Loucy (cell line): Measurements from ENCODE around the gene COL11A2.

ENCODE experiments used
- H2AFZ ChIP-seq: fragments of 200-600 bp; sonication (generic); 2 replicates; pipeline ENCODE4 v1.6.0; 2016; ENCODE audit warnings: antibody characterized with exemption, mild to moderate bottlenecking, low read length, moderate library complexity
- H3F3A ChIP-seq: fragments of 200-600 bp; 2 replicates; pipeline ENCODE4 v1.6.0; 2016; ENCODE audit warnings: antibody characterized with exemption, low read depth, mild to moderate bottlenecking
- H3K27me3 ChIP-seq: fragments of 200-600 bp; sonication (generic); 2 replicates; pipeline ENCODE4 v1.6.1; 2014; ENCODE audit warnings: low read length, mild to moderate bottlenecking; ENCODE audit not compliant: insufficient read depth, poor library complexity, severe bottlenecking
- H3K36me3 ChIP-seq: fragments of 200-600 bp; sonication (generic); 2 replicates; pipeline ENCODE4 v1.6.1; 2016; ENCODE audit warnings: low read length; ENCODE audit not compliant: insufficient read depth
- H3K4me1 ChIP-seq: fragments of 200-600 bp; sonication (generic); 2 replicates; pipeline ENCODE4 v1.5.1; 2014; ENCODE audit warnings: low read length, mild to moderate bottlenecking; ENCODE audit not compliant: insufficient read depth, poor library complexity, severe bottlenecking
- H3K4me2 ChIP-seq: fragments of 200-600 bp; sonication (generic); 2 replicates; pipeline ENCODE4 v1.6.0; 2014; ENCODE audit warnings: antibody characterized with exemption, low read length, low read depth, mild to moderate bottlenecking; ENCODE audit not compliant: poor library complexity, severe bottlenecking
- H3K4me3 ChIP-seq: fragments of 200-600 bp; sonication (generic); 2 replicates; pipeline ENCODE4 v1.5.1; 2014; ENCODE audit warnings: low read length, mild to moderate bottlenecking, mixed read lengths; ENCODE audit not compliant: poor library complexity, severe bottlenecking
- H3K79me2 ChIP-seq: fragments of 200-600 bp; sonication (generic); 2 replicates; pipeline ENCODE4 v1.6.1; 2014; ENCODE audit warnings: low read length; ENCODE audit not compliant: insufficient read depth
- H3K9ac ChIP-seq: fragments of 200-600 bp; sonication (generic); 2 replicates; pipeline ENCODE4 v1.6.0; 2014; ENCODE audit warnings: mild to moderate bottlenecking, low read depth, low read length, moderate library complexity; ENCODE audit not compliant: poor library complexity, severe bottlenecking
- H3K9me2 ChIP-seq: fragments of 200-600 bp; sonication (generic); replicated peaks from 2 replicates; pipeline ENCODE4 v1.6.1; 2016; ENCODE audit warnings: low read depth, low read length, mixed read lengths
- H3K9me3 ChIP-seq: fragments of 200-600 bp; sonication (generic); 2 replicates; pipeline ENCODE4 v1.6.1; 2014; ENCODE audit warnings: mild to moderate bottlenecking, antibody characterized with exemption, low read length, low read depth; ENCODE audit not compliant: insufficient read depth
- H4K20me1 ChIP-seq: fragments of 200-600 bp; sonication (generic); 2 replicates; pipeline ENCODE4 v1.6.0; 2014; ENCODE audit warnings: antibody characterized with exemption, low read length, mild to moderate bottlenecking; ENCODE audit not compliant: insufficient read depth, poor library complexity, severe bottlenecking
- EZH2phosphoT487 ChIP-seq: fragments of 200-600 bp; IDR thresholded peaks from 2 replicates; pipeline ENCODE4 v1.6.1; 2018; ENCODE audit warnings: antibody characterized with exemption, mild to moderate bottlenecking, moderate library complexity, borderline replicate concordance
- TF ChIP-seq, protein P1 (sequence below): fragments of 200-600 bp; sonication (generic); conservative IDR thresholded peaks from 2 replicates; pipeline ENCODE4 v1.5.1; 2014; ENCODE audit warnings: mild to moderate bottlenecking, antibody characterized with exemption, low read length

Gene COL11A2

GRCh38 chr6:33192105-33192646, at the start of gene COL11A2:
Gene COL11A2, minus strand, starts transcription at chr6:33192467. Its CDS starts 227 bp downstream, at chr6:33192240.
- Histone ChIP-seq H3K36me3 (peaks cover 30% of the 10 kb centered on the region; the same call in 1 of the 2 replicates), H3K9me2 (no peaks in the 10 kb centered on the region), H3K79me2 (peaks cover 10% of the 10 kb centered on the region), H3K4me2 (no peak within 1 kb of the TSS), H3K4me3 (no peak within 1 kb of the TSS), H3K4me1 (peaks cover 3% of the 10 kb centered on the region), H3K9ac (no peak within 1 kb of the TSS), H3K9me3 (no peaks in the 10 kb centered on the region), H3K27me3 (peaks cover 13% of the 10 kb centered on the region), H4K20me1 (peaks cover 12% of the 10 kb centered on the region), H2AFZ (no peak within 1 kb of the TSS), H3F3A (no peaks in the 10 kb centered on the region)
- TF ChIP-seq, protein P1, sequence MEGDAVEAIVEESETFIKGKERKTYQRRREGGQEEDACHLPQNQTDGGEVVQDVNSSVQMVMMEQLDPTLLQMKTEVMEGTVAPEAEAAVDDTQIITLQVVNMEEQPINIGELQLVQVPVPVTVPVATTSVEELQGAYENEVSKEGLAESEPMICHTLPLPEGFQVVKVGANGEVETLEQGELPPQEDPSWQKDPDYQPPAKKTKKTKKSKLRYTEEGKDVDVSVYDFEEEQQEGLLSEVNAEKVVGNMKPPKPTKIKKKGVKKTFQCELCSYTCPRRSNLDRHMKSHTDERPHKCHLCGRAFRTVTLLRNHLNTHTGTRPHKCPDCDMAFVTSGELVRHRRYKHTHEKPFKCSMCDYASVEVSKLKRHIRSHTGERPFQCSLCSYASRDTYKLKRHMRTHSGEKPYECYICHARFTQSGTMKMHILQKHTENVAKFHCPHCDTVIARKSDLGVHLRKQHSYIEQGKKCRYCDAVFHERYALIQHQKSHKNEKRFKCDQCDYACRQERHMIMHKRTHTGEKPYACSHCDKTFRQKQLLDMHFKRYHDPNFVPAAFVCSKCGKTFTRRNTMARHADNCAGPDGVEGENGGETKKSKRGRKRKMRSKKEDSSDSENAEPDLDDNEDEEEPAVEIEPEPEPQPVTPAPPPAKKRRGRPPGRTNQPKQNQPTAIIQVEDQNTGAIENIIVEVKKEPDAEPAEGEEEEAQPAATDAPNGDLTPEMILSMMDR = no peak
- TF ChIP-seq EZH2phosphoT487 = no peak

DNA sequence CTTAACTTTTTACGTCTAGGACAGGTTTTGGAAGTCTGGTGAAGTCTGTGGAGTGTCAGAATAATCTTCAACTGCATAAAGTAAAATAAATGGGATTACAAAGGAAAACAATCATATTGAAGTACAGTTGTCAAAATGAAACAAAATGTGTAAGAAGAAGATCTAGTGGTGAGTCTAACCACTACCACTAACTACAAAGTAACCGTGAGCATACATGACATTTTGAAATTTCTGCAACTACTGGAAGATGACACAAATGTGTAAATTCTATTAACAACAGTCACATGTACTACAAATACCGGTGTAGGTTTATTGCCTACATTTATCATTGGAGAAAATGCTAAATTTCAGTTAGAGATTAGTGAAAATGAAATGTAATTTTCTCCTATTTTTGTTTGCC, 49.7 kb upstream of the COL11A2 start:
- H3K9me3 ChIP-seq = no peaks in the 10 kb centered on the region
- H3K9me2 ChIP-seq = no peaks in the 10 kb centered on the region
- H3F3A ChIP-seq = no peaks in the 10 kb centered on the region
- no peaks in the 10 kb centered on the region for H4K20me1 ChIP-seq
- no peaks in the 10 kb centered on the region for H3K27me3 ChIP-seq
- H3K9ac ChIP-seq = no peak overlapping the region
- TF ChIP-seq EZH2phosphoT487 = no peak
- TF ChIP-seq, protein P1 = no peak
- H3K79me2 ChIP-seq = no peaks in the 10 kb centered on the region
- H2AFZ ChIP-seq = no peak overlapping the region
- H3K36me3 ChIP-seq = no peaks in the 10 kb centered on the region
- no peaks in the 10 kb centered on the region for H3K4me1 ChIP-seq
- no peak overlapping the region for H3K4me2 ChIP-seq
- H3K4me3 ChIP-seq = no peak overlapping the region

DNA sequence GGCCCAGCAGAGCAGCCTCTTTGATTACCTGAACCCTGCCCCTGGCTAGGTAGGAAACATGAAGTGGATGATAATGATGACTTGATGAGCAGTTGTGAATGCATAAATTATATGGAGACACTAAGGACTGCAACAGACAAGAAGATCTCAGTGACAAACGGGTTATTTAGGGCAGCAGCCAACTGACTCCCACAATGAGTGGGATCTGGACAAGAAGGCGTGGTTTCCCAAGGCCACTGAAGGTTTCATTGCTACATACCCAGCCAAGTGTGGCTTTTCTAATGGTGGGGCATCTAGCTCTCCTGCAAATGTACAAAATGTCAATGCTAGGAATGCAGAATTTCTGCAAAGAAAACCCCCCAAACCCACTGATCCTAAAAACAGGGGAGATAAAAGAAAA, 45.5 kb upstream of the COL11A2 start:
- TF ChIP-seq EZH2phosphoT487 = no peak
- TF ChIP-seq, protein P1 = no peak
- H4K20me1 ChIP-seq = no peaks in the 10 kb centered on the region
- no peaks in the 10 kb centered on the region for H3K79me2 ChIP-seq
- H3K36me3 ChIP-seq = no peaks in the 10 kb centered on the region
- no peaks in the 10 kb centered on the region for H3K9me3 ChIP-seq
- no peaks in the 10 kb centered on the region for H3K27me3 ChIP-seq
- no peak overlapping the region for H3K4me2 ChIP-seq
- no peaks in the 10 kb centered on the region for H3F3A ChIP-seq
- H3K4me1 ChIP-seq = peaks cover 4% of the 10 kb centered on the region
- H2AFZ ChIP-seq = no peak overlapping the region
- H3K4me3 ChIP-seq = no peak overlapping the region
- no peaks in the 10 kb centered on the region for H3K9me2 ChIP-seq
- H3K9ac ChIP-seq = no peak overlapping the region
